Globus pallidus (tissue), 1 donor: ENCODE measurements around the gene HSD17B14.

Experiments used
- DNase-seq: peaks from one replicate; pipeline ENCODE4 v3.0.0-alpha.2; 2015; ENCODE audit warnings: low spot score

Gene HSD17B14

DNA sequence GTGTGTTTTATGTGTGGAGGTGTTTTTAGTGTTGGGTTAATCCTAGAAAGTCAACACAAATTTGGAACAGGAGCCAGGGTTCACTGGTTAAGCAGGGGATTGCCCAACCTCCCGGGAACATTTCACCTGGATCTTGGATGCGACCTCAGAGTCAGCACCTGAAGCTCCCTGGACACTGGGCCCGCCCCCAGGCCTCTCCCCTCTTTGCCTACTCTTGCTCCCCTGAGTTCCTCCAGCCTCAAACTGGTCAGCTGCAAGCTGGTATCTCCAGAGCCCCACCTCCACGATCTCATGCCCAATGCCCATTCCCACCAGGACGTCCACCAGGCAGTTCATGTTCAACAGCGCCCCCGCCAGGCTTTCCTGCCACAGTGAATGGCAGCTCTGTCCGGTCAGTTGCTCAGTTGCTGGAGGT is 9.7 kb downstream of the HSD17B14 start:
- DNase-seq, result no peak

GRCh38 chr19:48822514-48822913 is 13.8 kb downstream of the HSD17B14 start:
- no peak for DNase-seq

DNA sequence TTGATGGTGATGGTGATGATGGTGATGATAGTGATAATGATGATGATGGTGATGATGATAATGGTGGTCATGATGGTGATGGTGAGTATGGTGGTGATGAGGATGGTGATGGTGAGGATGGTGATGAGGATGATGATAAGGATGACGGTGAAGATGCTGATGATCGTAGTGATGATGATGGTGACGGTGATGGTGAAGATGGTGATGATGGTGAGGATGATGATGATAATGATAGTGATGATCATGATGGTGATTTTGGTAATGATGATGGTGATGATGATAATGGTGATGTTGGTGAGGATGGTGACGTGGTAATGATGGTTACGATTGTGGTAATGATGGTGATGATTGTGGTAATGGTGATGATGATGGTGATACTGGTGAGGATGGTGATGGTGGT is 14.7 kb downstream of the HSD17B14 start:
- DNase-seq, result no peak

DNA sequence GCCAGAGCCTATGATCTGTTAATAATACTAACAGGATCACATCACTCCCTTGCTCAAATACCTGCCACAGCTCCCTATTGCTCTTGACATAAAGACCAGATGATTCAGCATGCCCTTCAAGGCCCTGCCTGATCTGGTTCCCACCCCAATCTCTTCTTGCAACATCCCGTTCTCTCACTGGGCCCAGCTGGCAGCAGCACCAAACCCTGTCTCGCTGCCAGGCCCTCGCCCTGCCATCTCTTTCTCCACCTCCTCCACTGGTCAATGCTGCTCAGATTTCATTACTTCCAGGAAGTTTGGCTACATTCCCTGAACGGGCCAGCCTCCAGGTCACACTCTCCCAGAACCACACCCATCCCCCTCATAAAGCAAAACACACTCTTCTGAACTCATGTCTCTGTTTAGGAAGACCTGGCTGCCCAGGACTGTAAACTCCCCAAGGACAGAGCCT is 16.9 kb downstream of the HSD17B14 start:
- DNase-seq, result no peak

GRCh38 chr19:48818234-48818820 is 18.0 kb downstream of the HSD17B14 start:
- DNase-seq, result no peak

DNA sequence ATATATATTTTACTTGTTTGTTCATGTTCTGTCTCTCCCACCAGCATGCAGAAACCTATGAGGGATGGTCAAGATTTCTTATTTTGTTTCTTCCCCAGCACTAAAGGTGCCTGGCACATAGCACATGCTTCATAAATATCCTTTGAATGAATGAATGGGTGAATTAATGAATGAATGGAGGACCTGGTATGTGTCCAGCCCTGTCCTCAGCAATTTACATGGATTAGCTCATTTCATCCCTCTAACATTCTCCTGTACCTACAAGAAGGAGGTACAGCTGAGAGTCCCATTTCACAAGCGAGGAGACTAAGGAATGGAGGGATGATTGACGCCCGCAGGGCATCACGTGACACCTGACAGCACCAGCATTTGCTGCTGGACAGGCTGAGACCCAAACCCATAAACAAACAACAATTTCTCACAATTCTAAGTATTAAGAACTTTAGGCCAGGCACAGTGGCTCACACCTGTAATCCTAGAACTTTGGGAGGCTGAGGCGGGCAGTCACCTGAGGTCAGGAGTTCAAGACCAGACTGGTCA is 18.6 kb downstream of the HSD17B14 start:
- DNase-seq, result no peak

GRCh38 chr19:48815870-48816501 is 20.3 kb downstream of the HSD17B14 start:
- DNase-seq, result no peak

DNA sequence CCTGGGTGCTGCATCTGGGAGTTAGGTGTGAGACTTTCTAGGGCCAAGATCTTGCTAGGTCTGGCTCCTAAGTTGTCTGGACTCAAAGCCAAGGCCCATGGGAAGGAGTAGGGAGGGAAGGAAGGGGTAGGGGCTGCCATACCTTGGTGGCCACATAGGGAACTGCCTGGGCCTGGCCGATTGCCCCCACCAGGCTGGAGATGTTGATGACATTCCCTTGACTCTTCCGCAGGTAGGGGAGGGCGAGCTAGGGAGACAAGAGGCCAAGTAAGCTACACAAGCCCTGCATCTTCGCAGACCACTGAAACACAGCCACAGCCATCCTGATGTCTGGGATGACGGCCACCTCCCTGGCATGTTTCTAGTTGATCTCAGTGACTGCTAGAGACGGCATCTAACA is 21.4 kb downstream of the HSD17B14 start:
- no peak for DNase-seq

DNA sequence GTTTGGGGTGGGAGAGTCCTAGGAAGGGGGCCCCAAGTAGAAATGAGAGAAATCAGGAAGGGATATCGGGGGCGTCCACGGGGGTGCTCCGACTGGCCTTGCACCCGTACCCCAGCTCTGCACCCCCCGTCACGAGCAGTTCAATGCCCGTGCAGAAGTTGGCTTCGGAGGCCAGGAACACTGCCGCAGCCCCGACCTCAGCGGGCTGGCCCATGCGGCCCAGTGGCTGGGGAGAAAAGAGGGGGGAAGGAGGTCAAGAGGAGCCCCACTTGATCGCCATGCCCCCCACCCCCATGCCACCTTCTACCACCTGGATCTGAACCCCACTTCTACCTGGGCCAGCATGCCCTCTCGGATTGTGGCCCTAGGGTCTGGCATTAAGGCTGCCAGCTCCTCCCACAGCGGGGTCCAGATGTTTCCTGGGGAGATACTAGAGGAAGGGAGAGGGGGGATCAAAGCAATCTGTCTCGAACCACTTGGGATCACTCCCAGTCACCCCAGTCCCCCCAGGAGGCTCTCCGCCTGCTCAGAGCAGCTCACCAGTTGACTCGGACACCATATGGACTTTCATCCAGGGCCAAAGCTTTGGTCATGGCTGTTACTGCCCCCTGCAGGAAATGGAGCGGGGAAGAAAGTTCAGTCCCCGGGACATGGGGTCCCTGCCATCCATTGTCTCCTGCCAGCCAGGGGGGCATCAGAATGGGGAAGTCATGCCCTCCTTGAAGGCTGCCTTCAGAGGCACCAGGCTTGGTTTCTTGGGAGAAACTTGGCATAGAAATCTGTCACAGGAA is 23.0 kb downstream of the HSD17B14 start:
- DNase-seq, result no peak

- DNase-seq, result peak; percentile 77
Observed at GRCh38 chr19:48812094-48812929, 24.0 kb downstream of the HSD17B14 start.

- DNase-seq, result no peak
Observed at GRCh38 chr19:48810151-48810550, 26.1 kb downstream of the HSD17B14 start.

DNA sequence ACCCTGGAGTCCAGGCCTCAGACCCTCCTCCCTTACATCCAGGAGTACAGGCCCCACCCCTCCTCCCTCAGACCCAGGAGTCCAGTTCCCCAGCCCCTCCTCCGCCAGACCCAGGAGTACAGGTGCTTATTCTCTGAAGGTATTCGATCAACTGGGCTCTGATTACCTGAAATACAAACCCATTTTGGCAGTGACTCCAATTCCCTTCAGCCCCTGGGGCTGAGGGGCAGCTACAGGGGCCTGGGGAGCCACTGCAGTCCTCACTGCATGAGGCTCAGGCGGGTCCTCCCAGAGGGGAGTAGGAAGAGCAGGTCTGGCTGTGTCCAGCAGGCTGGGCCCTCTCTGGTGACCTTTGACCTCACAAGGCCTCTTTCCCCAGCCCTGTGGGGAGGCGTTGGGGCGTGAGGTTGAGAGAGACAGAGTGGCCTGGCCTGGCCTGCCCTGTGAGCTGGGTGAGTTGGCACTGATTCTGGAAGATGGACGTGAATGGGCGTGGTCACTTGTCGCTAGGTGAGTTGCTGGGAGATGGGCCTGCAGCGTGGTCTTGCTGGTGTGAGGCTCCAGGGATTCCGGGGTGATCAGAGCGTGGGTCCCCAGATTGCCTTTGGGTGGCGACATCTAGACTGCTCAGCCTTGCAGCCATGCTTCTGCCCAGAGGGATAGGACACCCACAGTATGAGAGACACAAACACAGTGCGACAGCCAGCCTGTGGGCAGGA is 28.5 kb downstream of the HSD17B14 start:
- DNase-seq, result no peak

GRCh38 chr19:48806818-48807589 is 29.3 kb downstream of the HSD17B14 start:
- peak; percentile 74 for DNase-seq

DNA sequence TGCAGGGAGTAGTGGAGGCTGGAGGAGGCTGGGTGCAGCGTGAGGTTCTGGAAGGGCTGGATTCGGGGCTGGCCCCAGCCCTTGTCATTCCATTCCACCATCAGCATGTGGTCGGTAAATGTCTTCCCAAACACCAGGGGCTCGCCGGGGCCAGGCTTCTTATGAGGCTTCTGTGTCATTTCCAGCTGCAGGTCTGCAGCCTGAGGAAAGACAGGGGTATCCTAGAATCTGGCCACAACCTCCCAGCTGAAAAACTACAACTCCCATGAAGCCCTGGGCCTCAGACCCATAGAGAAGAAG is 29.8 kb downstream of the HSD17B14 start:
- no peak for DNase-seq

DNA sequence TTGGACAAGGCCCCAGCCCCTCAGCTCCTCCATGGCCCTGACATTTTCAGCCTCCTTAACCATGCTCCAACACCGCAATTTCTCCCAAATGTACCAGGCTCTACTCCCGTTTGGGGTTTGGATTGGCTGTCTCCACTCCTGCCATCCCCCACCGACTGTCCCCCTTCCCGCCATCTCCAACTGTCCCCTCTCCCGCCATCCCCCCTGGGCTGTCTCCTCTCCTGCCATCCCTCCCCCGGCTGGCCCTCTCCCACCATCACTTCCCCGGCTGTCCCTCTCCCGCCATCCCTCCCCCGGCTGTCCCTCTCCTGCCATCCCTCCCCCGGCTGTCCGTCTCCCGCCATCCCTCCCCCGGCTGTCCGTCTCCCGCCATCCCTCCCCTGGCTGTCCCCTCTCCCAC is 30.8 kb downstream of the HSD17B14 start:
- no peak for DNase-seq

DNA sequence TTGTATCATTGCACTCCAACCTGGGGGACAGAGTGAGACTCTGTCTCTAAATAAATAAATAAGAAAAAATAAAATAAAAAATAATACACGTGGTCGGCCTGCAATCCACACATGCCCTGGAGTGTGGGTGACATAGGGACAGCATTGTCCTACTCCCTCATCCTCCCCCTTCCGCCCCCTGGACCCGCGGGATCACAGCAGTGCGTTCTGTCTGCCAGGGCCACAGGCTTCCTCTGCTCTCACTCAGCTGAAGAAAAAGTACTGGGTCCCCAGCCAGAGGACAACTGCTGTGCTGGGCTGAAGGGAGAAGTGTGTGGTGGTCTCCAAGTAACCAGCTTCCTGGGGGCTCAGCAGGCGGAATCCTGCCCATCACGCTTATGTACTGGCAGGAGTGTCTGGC is 31.8 kb downstream of the HSD17B14 start:
- DNase-seq, result no peak

- no peak for DNase-seq
Observed at GRCh38 chr19:48802623-48803022, 33.7 kb downstream of the HSD17B14 start.

DNA sequence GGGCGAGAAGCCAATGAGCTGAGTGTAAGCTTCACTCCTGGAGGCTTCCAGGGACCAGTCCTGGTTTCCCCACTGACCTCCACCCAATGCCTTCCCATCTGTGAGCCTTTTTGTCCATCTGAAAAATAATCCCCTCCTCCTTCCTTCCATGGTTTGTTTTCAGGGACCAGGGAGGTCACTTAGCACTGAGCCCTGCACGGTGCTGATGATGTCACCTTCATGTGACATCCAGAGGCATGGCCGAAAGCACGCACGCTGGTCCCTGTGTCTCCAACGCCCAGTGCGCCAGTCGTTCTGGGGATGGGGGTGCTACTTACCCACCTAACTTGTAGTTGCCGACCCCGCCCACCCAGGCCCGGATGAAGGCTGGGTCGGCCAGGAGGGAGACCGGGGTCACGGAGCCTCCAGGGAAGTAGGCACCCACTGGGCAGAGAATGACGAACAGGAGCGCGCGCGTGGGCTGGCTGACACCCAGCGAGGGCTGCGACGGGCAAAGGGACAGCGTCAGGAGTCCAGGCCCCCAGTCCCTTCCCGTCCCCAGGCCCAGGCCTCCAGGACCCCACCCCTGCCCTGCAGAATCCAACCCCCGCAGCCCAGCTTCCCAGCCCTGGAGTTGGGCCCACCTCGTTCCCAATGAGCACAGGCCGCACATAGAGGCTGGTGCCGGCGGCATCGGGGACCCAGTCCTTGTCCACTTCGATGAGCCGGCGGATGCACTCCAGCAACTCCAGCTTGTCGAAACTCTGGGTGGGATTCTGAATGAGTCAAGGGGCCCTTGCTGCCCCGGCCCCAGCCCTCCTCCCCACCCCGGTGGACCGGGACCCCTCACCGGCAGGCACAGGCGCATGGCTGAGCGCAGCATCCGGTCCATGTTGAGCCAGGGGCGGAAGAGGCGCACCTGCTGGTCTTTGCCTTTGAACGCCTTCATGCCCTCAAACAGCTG is 36.7 kb downstream of the HSD17B14 start:
- DNase-seq, result no peak

DNA sequence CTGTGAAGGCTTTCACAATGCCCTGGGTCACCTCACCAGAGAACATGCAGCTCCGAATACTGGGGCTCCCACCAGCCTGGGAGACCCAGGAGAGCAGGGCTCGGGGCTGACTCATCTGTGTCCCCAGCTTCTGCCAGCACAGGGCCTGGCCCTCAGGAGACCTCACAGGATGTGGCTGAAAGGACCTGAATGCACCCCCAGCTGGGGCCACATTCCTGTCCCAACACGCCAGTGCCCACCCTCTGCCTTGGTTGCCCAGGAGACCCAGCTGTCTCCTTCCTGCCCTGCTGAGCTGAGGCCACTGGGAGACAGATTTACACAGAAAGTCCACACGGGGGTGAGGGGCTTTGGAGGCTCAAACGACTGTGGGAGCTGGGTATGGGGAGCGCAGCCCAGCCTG is 37.4 kb downstream of the HSD17B14 start:
- DNase-seq, result no peak

DNA sequence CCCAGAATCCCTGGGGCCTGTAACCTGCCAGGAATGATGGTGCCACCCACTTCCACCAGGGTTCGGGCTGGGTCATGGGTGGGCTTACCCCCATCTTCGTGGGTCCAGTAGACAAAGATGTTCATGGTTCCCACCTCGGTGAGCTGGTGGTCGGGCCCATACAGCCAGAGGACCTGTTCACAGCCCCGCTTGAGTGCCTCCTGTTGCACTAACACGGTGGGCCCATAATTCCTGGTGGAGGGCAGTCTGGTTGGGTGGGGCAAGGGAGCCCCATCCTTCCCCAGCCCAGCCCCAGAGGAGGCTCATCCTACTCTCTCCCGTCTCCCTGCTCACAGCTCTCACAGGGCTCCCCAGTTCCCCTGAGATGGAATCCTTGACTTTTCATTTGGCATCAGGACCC is 39.2 kb downstream of the HSD17B14 start:
- no peak for DNase-seq
